ENCODE results near the gene NUP188.

DNA sequence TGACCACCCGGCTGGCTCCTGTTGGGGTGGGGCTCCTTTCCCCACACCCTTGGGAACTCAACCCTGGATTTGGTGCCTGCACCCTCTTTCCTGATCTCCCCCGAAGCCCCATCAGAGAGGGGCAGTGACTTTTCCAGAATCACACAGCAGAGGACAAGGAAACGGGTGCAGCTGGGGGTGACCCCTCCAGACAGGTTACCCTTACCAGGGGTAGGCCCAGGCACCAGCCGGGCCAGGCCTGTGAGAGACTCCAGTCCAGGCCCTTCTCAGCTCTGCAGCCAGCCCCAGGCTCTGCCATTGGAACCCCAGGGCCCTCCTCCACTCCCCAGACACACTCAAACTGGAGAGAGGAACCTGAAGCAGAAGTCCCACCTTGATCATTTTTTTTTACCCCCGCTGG is 45.7 kb upstream of the NUP188 start:
- TF ChIP-seq POLR2A (IDR thresholded peaks at IDR 0.05; ENCODE audit: low read length) (no peak), GATA1 (IDR thresholded peaks at IDR 0.05; ENCODE audit: low read depth, low read length) (no peak)
